ENCODE data around the gene HTR4.

Gene HTR4

GRCh38 chr5:148585988-148586387, 68.3 kb downstream of the HTR4 start:
- Mint-ChIP-seq H3K4me3 (no peak overlapping the region), H3K4me1 (no peaks in the 10 kb centered on the region), H3K9me3 (no peaks in the 10 kb centered on the region), H3K27me3 (ENCODE audit: low read depth) (no peaks in the 10 kb centered on the region), H3K36me3 (ENCODE audit: low read depth) (no peaks in the 10 kb centered on the region), H3K27ac (no peak overlapping the region)
- no peak for TF ChIP-seq CTCF (IDR thresholded peaks at IDR 0.05; ENCODE audit: unreplicated experiment in 3 of 3)

GRCh38 chr5:148584103-148584502, 70.2 kb downstream of the HTR4 start:
- H3K9me3 Mint-ChIP-seq, result no peaks in the 10 kb centered on the region
- H3K4me3 Mint-ChIP-seq, result no peak overlapping the region
- H3K4me1 Mint-ChIP-seq, result no peaks in the 10 kb centered on the region
- H3K27ac Mint-ChIP-seq, result no peak overlapping the region
- no peaks in the 10 kb centered on the region for H3K27me3 Mint-ChIP-seq (ENCODE audit: low read depth)
- TF ChIP-seq CTCF (IDR thresholded peaks at IDR 0.05; ENCODE audit: unreplicated experiment in 3 of 3), result no peak
- H3K36me3 Mint-ChIP-seq (ENCODE audit: low read depth), result no peaks in the 10 kb centered on the region

- Mint-ChIP-seq H3K4me3 (no peak overlapping the region), H3K36me3 (ENCODE audit: low read depth) (no peaks in the 10 kb centered on the region), H3K4me1 (no peaks in the 10 kb centered on the region), H3K27ac (no peak overlapping the region), H3K9me3 (no peaks in the 10 kb centered on the region), H3K27me3 (ENCODE audit: low read depth) (no peaks in the 10 kb centered on the region)
- TF ChIP-seq CTCF (IDR thresholded peaks at IDR 0.05; ENCODE audit: unreplicated experiment in 3 of 3), result no peak
Observed at GRCh38 chr5:148583421-148583965, 70.8 kb downstream of the HTR4 start.

- Mint-ChIP-seq H3K9me3 (no peaks in the 10 kb centered on the region), H3K4me1 (no peaks in the 10 kb centered on the region), H3K36me3 (ENCODE audit: low read depth) (no peaks in the 10 kb centered on the region), H3K4me3 (no peak overlapping the region), H3K27ac (no peak overlapping the region), H3K27me3 (ENCODE audit: low read depth) (no peaks in the 10 kb centered on the region)
- TF ChIP-seq CTCF (IDR thresholded peaks at IDR 0.05; ENCODE audit: unreplicated experiment in 3 of 3), result no peak
Observed at GRCh38 chr5:148574167-148574566, 80.2 kb downstream of the HTR4 start.

- Mint-ChIP-seq H3K4me1 (no peaks in the 10 kb centered on the region), H3K27ac (no peak overlapping the region), H3K9me3 (no peaks in the 10 kb centered on the region), H3K27me3 (ENCODE audit: low read depth) (no peaks in the 10 kb centered on the region), H3K36me3 (ENCODE audit: low read depth) (no peaks in the 10 kb centered on the region), H3K4me3 (no peak overlapping the region)
- TF ChIP-seq CTCF (IDR thresholded peaks at IDR 0.05; ENCODE audit: unreplicated experiment in 3 of 3), result no peak
Observed at GRCh38 chr5:148573374-148573773, 81.0 kb downstream of the HTR4 start.

GRCh38 chr5:148569948-148570347, 84.4 kb downstream of the HTR4 start:
- no peaks in the 10 kb centered on the region for H3K27me3 Mint-ChIP-seq (ENCODE audit: low read depth)
- TF ChIP-seq CTCF (IDR thresholded peaks at IDR 0.05; ENCODE audit: unreplicated experiment in 3 of 3), result no peak
- no peaks in the 10 kb centered on the region for H3K4me1 Mint-ChIP-seq
- H3K36me3 Mint-ChIP-seq (ENCODE audit: low read depth), result no peaks in the 10 kb centered on the region
- no peak overlapping the region for H3K4me3 Mint-ChIP-seq
- no peaks in the 10 kb centered on the region for H3K9me3 Mint-ChIP-seq
- no peak overlapping the region for H3K27ac Mint-ChIP-seq
